Right cardiac atrium (tissue), 5 donors: Measurements from ENCODE around the gene NTNG2. TPM values are rescaled to one million over a fixed set of nuclear protein-coding genes. Genes with fewer than 3 reads are reported as not detected.
"Not testable (repeated sequence)": the region's sequence is repeated elsewhere in the genome, so short reads cannot be mapped to it uniquely, and the experiment has no call there.

Experiments
- ATAC-seq, 2 donors: fragments of 200-7000 bp; cut with Tn5 transposase; one replicate each; pipeline versions ENCODE4 v1.8.0 to v1.9.1; 2020; ENCODE audit warnings: moderate library complexity in 2 of 2, mild to moderate bottlenecking in 1 of 2
- DNase-seq, 3 donors: peaks; one replicate each; pipeline ENCODE4 v3.0.0-alpha.2; 2020
- H3K27ac ChIP-seq: one replicate; pipeline ENCODE4 v1.5.1; 2013; ENCODE audit warnings: mild to moderate bottlenecking, low read length, control low read depth, moderate library complexity
- H3K27me3 ChIP-seq: one replicate; pipeline ENCODE4 v1.6.1; 2013; ENCODE audit not compliant: control insufficient read depth, insufficient read depth
- H3K4me1 ChIP-seq: one replicate; pipeline ENCODE4 v1.6.1; 2013; ENCODE audit warnings: low read length; ENCODE audit not compliant: control insufficient read depth, insufficient read depth
- H3K4me3 ChIP-seq: one replicate; pipeline ENCODE4 v1.5.1; 2013; ENCODE audit warnings: low read length, control low read depth
- H3K9me3 ChIP-seq: one replicate; pipeline ENCODE4 v1.6.1; 2013; ENCODE audit warnings: low read length; ENCODE audit not compliant: control insufficient read depth
- WGBS: extraction: QIAGEN DNeasy Blood & Tissue Kit; methylation state at CpG from one replicate; pipeline ENCODE4 v1.1.7; 2013; 5-methylcytosine and 5-hydroxymethylcytosine counted together
- intact Hi-C, 4 donors: fragments of 100-400 bp; cut with DNase I; formaldehyde crosslinking; loops; one replicate each; pipeline versions ENCODE4 v1.11.0 to v1.14.0; 2022 to 2023
- polyA plus RNA-seq: library from polyadenylated mRNA; stranded (reverse); fragments of 200-250 nt; gene quantifications from one replicate; pipeline ENCODE4 v1.2.3, GENCODE V29; 2013
- total RNA-seq, 4 donors: library from RNA; stranded (reverse); fragmentation: NEBNext Ultra II Directional; extraction: Animal tissue kit (Norgen Biotek cat#: 25700); gene quantifications; one replicate each; pipeline ENCODE4 v1.2.1, GENCODE V29; 2021
- donor health status: healthy with polysubstance abuse.
- donor health status: DM: no; HTN: yes; CAD: no.
- donor health status: DM: no; HTN: no; CAD: no.
- donor health status: DM: no; HTN: yes; CAD: no; lungs with severe emphysema.
- donor health status: DM: yes; HTN: yes; CAD: no.

Gene NTNG2
- total and polyA plus RNA-seq, 5 donors = 8.6 to 27.4 (median 14.6) TPM

- Histone ChIP-seq H3K4me1 (no peaks in the 10 kb centered on the region), H3K4me3 (no peak overlapping the region), H3K27ac (no peak overlapping the region), H3K27me3 (no peaks in the 10 kb centered on the region), H3K9me3 (no peaks in the 10 kb centered on the region)
- intact Hi-C loops = no loop called here
- no peak for ATAC-seq
- no peak for DNase-seq
- 79% methylated on average over 12 of the region's 12 CpGs for WGBS
These were observed 32.3 kb upstream of the NTNG2 start for GRCh38 chr9:132129535-132129934.

DNA sequence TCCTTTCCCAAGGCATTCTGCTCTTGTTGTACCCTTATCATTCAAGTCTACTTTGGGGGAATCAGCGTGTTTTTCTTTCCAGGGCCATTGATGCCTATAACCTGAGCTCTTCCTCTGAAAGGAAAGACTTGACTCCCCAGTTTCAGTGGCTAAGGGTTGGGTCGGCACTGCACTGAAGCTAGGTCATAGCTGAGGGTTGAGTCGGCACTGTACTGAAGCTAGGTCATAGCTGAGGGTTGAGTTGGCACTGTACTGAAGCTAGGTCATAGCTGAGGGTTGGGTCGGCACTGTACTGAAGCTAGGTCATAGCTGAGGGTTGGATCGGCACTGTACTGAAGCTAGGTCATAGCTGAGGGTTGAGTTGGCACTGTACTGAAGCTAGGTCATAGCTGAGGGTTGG, 27.8 kb upstream of the NTNG2 start:
- ATAC-seq, H3K9me3 ChIP-seq, H3K4me1 ChIP-seq, intact Hi-C loops, DNase-seq, H3K27ac ChIP-seq, H3K27me3 ChIP-seq, H3K4me3 ChIP-seq: not testable (repeated sequence)
- 66% methylated on average over 5 of the region's 5 CpGs for WGBS

DNA sequence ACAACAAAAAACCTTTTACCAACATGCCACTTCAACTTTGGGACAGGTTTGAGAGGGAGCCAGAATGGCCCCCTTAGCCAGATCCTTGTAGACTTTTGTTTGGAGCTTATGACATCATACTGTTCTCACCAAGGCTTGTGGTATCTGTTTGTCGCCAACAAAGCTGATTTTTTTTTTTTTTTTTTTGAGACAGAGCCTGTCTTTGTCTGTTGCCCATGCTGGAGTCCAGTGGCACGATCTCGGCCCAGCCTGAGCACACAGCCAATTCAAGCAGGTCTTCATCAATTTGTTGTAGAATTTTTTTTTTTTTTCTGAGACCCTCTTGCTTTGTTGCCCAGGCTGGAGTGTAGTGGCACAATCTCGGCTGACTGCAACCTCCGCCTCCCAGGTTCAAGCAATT, 26.4 kb upstream of the NTNG2 start:
- no peak for ATAC-seq
- Histone ChIP-seq H3K27me3 (no peaks in the 10 kb centered on the region), H3K4me3 (no peak overlapping the region), H3K9me3 (no peaks in the 10 kb centered on the region), H3K27ac (no peak overlapping the region), H3K4me1 (no peaks in the 10 kb centered on the region)
- WGBS = 80% methylated on average over 5 of the region's 5 CpGs
- intact Hi-C loops = no loop called here
- DNase-seq = no peak

DNA sequence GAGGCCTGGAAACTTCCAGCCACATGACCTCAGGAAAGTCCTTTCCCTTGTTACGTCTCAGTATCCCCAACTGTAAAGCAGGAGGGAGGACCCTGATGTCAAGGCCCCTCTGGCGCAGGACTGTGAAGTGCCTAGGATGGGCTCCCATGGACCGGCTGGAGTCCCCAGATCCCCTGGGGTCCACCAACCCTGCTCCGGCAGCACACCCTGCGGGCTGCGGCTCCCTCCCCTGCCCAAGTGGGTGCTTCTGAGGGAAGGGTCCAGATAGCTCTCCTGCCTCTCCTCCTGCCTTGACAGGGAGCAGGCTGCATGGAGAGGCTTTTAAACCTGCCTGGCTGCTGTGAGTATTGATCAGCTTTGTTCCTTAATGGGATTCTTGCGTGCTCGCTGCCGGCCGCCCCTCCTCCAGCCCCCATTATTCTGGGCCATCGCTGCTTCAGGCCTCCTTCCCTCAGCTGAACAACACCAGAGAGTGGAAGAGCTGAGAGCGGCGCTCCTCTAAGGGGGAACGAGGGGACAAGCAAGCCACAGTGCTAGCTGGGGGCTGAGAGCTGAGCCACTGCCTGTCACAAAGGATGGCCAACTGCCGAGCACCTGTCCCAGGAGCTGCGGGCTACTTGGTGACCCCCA, 25.6 kb upstream of the NTNG2 start:
- 64% methylated on average over 16 of the region's 16 CpGs for WGBS
- Histone ChIP-seq H3K4me1 (no peaks in the 10 kb centered on the region), H3K4me3 (no peak overlapping the region), H3K27ac (no peak overlapping the region), H3K9me3 (no peaks in the 10 kb centered on the region), H3K27me3 (no peaks in the 10 kb centered on the region)
- no peak for DNase-seq
- intact Hi-C loops = no loop called here
- ATAC-seq = peak in 1 of 2 donors; percentile 29

DNA sequence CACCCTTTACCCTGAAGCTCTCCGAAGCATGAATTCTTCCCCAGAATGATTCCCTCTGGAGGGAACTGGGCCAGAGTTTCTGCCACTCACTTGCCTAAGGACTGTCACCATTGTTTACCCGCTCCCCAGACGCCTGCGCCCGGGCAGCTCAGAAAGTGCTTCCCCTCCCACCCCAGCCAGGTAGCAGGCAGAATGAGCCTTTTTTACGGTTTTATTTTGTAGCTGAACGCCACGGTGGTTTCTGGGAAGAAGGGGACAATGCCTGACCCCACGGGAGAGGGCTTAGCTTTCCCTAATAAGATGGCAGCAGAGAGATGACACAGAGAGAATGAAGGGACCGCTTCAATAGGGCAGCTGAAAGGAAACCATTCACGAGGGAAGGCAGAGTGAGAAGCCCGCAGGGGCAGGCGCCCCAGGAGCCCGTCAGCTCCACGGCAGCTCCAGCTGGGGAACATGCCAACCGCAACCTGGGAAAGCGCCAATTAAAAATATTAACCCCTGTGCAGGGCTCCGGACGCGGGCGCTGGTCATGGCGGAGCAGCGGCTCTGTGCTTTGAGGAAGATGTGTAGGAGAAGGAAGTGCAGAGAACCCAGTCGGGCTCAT, 20.4 kb upstream of the NTNG2 start:
- intact Hi-C loops = no loop called here
- H3K9me3 ChIP-seq = no peaks in the 10 kb centered on the region
- ATAC-seq = peak; percentile 40 to 51
- peak overlapping the region; percentile 4 for H3K4me3 ChIP-seq
- H3K4me1 ChIP-seq = no peaks in the 10 kb centered on the region
- 5% methylated on average over 24 of the region's 24 CpGs for WGBS
- no peaks in the 10 kb centered on the region for H3K27me3 ChIP-seq
- no peak overlapping the region for H3K27ac ChIP-seq
- no peak for DNase-seq

- DNase-seq (no peak), ATAC-seq (peak in 1 of 2 donors; percentile 26)
- no peak overlapping the region for H3K27ac ChIP-seq
- H3K4me1 ChIP-seq = no peaks in the 10 kb centered on the region
- WGBS = 47% methylated on average over 12 of the region's 12 CpGs
- no peaks in the 10 kb centered on the region for H3K27me3 ChIP-seq
- intact Hi-C loops = no loop called here
- no peak overlapping the region for H3K4me3 ChIP-seq
- no peaks in the 10 kb centered on the region for H3K9me3 ChIP-seq
These were observed 19.8 kb upstream of the NTNG2 start for GRCh38 chr9:132141948-132142594.

DNA sequence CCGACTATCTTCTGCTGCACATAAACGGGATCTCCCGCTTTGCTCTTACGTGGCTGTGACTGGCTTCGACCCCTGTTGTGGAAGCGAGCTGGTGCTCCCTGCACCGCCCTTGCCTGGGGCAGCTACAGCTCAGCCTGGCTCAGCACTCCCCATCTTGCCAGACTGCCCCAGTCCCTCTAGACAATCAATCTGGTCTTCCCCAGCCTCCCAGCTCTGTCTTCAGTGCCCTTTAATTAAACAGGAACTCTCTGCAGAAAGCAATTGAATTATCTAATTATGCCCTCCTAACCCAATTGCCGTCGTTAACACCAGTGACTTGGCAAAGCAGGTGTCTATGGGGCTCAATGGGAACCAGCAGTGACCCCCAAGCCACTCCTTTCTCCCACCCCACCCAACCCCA, 18.9 kb upstream of the NTNG2 start:
- Histone ChIP-seq H3K9me3 (no peaks in the 10 kb centered on the region), H3K27ac (no peak overlapping the region), H3K27me3 (no peaks in the 10 kb centered on the region), H3K4me3 (no peak overlapping the region), H3K4me1 (no peaks in the 10 kb centered on the region)
- DNase-seq (no peak), ATAC-seq (no peak)
- intact Hi-C loops = no loop called here
- 45% methylated on average over 9 of the region's 9 CpGs for WGBS

GRCh38 chr9:132143359-132143758, 18.5 kb upstream of the NTNG2 start:
- 32% methylated on average over 6 of the region's 6 CpGs for WGBS
- Histone ChIP-seq H3K27ac (no peak overlapping the region), H3K27me3 (no peaks in the 10 kb centered on the region), H3K9me3 (no peaks in the 10 kb centered on the region), H3K4me1 (no peaks in the 10 kb centered on the region), H3K4me3 (no peak overlapping the region)
- peak; percentile 28 to 83 (median 80) for DNase-seq
- intact Hi-C loops = no loop called here
- ATAC-seq = peak; percentile 15 to 71

- 77% methylated on average over 10 of the region's 10 CpGs for WGBS
These were observed 17.0 kb upstream of the NTNG2 start for GRCh38 chr9:132144708-132145365.

DNA sequence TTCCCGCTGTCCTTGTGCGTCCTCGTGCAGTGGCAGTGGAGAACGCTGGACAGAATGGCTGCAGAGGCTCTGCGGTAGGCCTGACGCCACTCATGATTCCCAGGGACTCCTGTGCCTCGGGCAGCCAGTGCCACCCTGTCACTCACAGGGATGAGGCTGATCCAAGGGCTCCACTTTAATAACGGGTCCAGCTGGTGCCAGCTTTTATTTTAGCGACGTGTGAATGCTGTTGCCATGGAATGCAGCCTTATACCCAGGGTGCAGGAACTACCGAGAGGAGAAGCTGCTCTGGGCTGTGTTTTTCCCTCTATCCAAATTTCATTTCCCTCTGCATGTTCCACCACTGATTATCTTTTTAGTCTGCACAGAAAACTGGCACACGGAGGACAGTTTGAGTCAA, 15.8 kb upstream of the NTNG2 start:
- peak in 2 of 3 donors; percentile 64 for DNase-seq
- peak overlapping the region; percentile 12 for H3K27ac ChIP-seq
- ATAC-seq = peak; percentile 36 to 59

More at GRCh38 chr9:132144708-132145365, 17.0 kb upstream of the NTNG2 start:
- intact Hi-C loops = no loop called here
- ATAC-seq (no peak), DNase-seq (no peak)
- Histone ChIP-seq H3K4me3 (no peak overlapping the region), H3K4me1 (no peaks in the 10 kb centered on the region), H3K27me3 (no peaks in the 10 kb centered on the region), H3K27ac (no peak overlapping the region), H3K9me3 (no peaks in the 10 kb centered on the region)

DNA sequence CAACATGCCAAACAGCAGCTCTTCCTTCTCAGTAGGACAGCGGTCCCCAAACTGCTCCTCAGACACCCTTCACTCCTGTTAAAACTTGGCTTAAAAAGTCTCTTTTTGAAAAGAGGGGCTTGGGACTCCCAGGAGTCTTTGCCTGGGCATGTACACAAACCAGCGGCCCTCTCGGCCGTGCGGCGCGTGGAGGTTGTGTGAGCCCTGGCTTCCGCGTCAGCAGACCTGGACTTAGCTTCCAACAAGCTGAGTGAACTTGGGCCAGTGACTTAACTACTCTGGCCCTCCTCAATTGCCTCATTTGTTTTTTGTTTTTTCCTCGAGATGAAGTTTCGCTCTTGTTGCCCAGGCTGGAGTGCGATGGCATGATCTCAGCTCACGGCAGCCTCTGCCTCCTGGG, 15.3 kb upstream of the NTNG2 start:
- WGBS = 90% methylated on average over 13 of the region's 13 CpGs
- Histone ChIP-seq H3K9me3 (no peaks in the 10 kb centered on the region), H3K27me3 (no peaks in the 10 kb centered on the region), H3K4me3 (no peak overlapping the region), H3K4me1 (no peaks in the 10 kb centered on the region), H3K27ac (peak overlapping the region; percentile 12)
- DNase-seq = no peak
- intact Hi-C loops = no loop called here
- no peak for ATAC-seq

More for the DNA sequence above, 15.8 kb upstream of the NTNG2 start:
- 69% methylated on average over 12 of the region's 12 CpGs for WGBS
- H3K4me1 ChIP-seq = no peaks in the 10 kb centered on the region
- no peaks in the 10 kb centered on the region for H3K9me3 ChIP-seq
- intact Hi-C loops = no loop called here
- no peaks in the 10 kb centered on the region for H3K27me3 ChIP-seq
- H3K4me3 ChIP-seq = no peak overlapping the region
